ENCODE measurements around the gene MLLT10. TPM values are rescaled to one million over a fixed set of nuclear protein-coding genes. Genes with fewer than 3 reads are reported as not detected.
A peak's percentile ranks its signal among the peaks of the same experiment; 100 is the strongest.

MLLT10 gene
- polyA plus RNA-seq, 4 donors = 8.9 to 34.3 (median 13.4) TPM

- peak overlapping the region; percentile 41 to 69 (median 50) for H3K4me3 ChIP-seq (ENCODE audit: low read depth in 1 of 3, low read length in 3 of 3)
- H3K27me3 ChIP-seq (ENCODE audit: control insufficient read depth in 3 of 3, insufficient read depth in 3 of 3, low read length in 3 of 3) = peaks cover 0 to 16% (median 3%) of the 10 kb centered on the region in 3 donors
- peak overlapping the region in 2 of 3 donors; percentile 11 to 80 for H3K27ac ChIP-seq (ENCODE audit: low read depth in 1 of 3, low read length in 2 of 3)
- FAIRE-seq (no peak), DNase-seq (peak in 1 of 2 donors; percentile 74)
- 1% methylated on average over 66 to 73 of the region's 73 CpGs for WGBS, 3 donors
- no peaks in the 10 kb centered on the region for H3K36me3 ChIP-seq (ENCODE audit: control insufficient read depth in 3 of 3, insufficient read depth in 2 of 3, low read depth in 1 of 3, low read length in 3 of 3)
- H3K4me1 ChIP-seq (ENCODE audit: control insufficient read depth in 3 of 3, insufficient read depth in 2 of 3, low read depth in 1 of 3, low read length in 2 of 3) = peaks cover 0 to 24% (median 0%) of the 10 kb centered on the region in 3 donors
- no peaks in the 10 kb centered on the region for H3K9me3 ChIP-seq (ENCODE audit: control insufficient read depth in 2 of 2, insufficient read depth in 1 of 2, low read depth in 1 of 2, low read length in 1 of 2)
Observed at GRCh38 chr10:21517134-21518031, 16.6 kb upstream of the MLLT10 start.

- Histone ChIP-seq H3K27ac (ENCODE audit: low read depth in 1 of 3, low read length in 2 of 3) (peak overlapping the region in 2 of 3 donors; percentile 11 to 80), H3K27me3 (ENCODE audit: control insufficient read depth in 3 of 3, insufficient read depth in 3 of 3, low read length in 3 of 3) (peaks cover 0 to 16% (median 3%) of the 10 kb centered on the region in 3 donors), H3K36me3 (ENCODE audit: control insufficient read depth in 3 of 3, insufficient read depth in 2 of 3, low read depth in 1 of 3, low read length in 3 of 3) (no peaks in the 10 kb centered on the region), H3K4me1 (ENCODE audit: control insufficient read depth in 3 of 3, insufficient read depth in 2 of 3, low read depth in 1 of 3, low read length in 2 of 3) (peaks cover 0 to 23% (median 0%) of the 10 kb centered on the region in 3 donors), H3K9me3 (ENCODE audit: control insufficient read depth in 2 of 2, insufficient read depth in 1 of 2, low read depth in 1 of 2, low read length in 1 of 2) (no peaks in the 10 kb centered on the region), H3K4me3 (ENCODE audit: low read depth in 1 of 3, low read length in 3 of 3) (peak overlapping the region in 1 of 3 donors; percentile 50)
- peak in 1 of 2 donors; percentile 61 for DNase-seq
- no peak for FAIRE-seq
- WGBS, 3 donors = 8 to 9% (median 9%) methylated on average over 13 of the region's 13 CpGs
Observed at GRCh38 chr10:21518149-21518640, 15.8 kb upstream of the MLLT10 start.

GRCh38 chr10:21518641-21519396 lies 15.2 kb upstream of the MLLT10 start:
- Histone ChIP-seq H3K4me3 (ENCODE audit: low read depth in 1 of 3, low read length in 3 of 3) (peak overlapping the region in 1 of 3 donors; percentile 50), H3K27ac (ENCODE audit: low read depth in 1 of 3, low read length in 2 of 3) (peak overlapping the region in 2 of 3 donors; percentile 67 to 80), H3K36me3 (ENCODE audit: control insufficient read depth in 3 of 3, insufficient read depth in 2 of 3, low read depth in 1 of 3, low read length in 3 of 3) (no peaks in the 10 kb centered on the region), H3K9me3 (ENCODE audit: control insufficient read depth in 2 of 2, insufficient read depth in 1 of 2, low read depth in 1 of 2, low read length in 1 of 2) (no peaks in the 10 kb centered on the region), H3K27me3 (ENCODE audit: control insufficient read depth in 3 of 3, insufficient read depth in 3 of 3, low read length in 3 of 3) (peaks cover 0 to 16% (median 3%) of the 10 kb centered on the region in 3 donors), H3K4me1 (ENCODE audit: control insufficient read depth in 3 of 3, insufficient read depth in 2 of 3, low read depth in 1 of 3, low read length in 2 of 3) (peaks cover 0 to 29% (median 0%) of the 10 kb centered on the region in 3 donors)
- WGBS, 3 donors = 7 to 10% (median 10%) methylated on average over 16 of the region's 16 CpGs
- FAIRE-seq = no peak
- peak in 1 of 2 donors; percentile 74 for DNase-seq

- Histone ChIP-seq H3K4me1 (ENCODE audit: control insufficient read depth in 3 of 3, insufficient read depth in 2 of 3, low read depth in 1 of 3, low read length in 2 of 3) (peaks cover 0 to 30% (median 0%) of the 10 kb centered on the region in 3 donors), H3K27me3 (ENCODE audit: control insufficient read depth in 3 of 3, insufficient read depth in 3 of 3, low read length in 3 of 3) (peaks cover 0 to 16% (median 3%) of the 10 kb centered on the region in 3 donors), H3K27ac (ENCODE audit: low read depth in 1 of 3, low read length in 2 of 3) (peak overlapping the region in 2 of 3 donors; percentile 67 to 80), H3K36me3 (ENCODE audit: control insufficient read depth in 3 of 3, insufficient read depth in 2 of 3, low read depth in 1 of 3, low read length in 3 of 3) (no peaks in the 10 kb centered on the region), H3K4me3 (ENCODE audit: low read depth in 1 of 3, low read length in 3 of 3) (peak overlapping the region in 1 of 3 donors; percentile 50), H3K9me3 (ENCODE audit: control insufficient read depth in 2 of 2, insufficient read depth in 1 of 2, low read depth in 1 of 2, low read length in 1 of 2) (no peaks in the 10 kb centered on the region)
- WGBS, 3 donors = 26 to 45% (median 30%) methylated on average over 11 of the region's 11 CpGs
- DNase-seq (no peak), FAIRE-seq (no peak)
Observed at GRCh38 chr10:21519397-21519933, 14.6 kb upstream of the MLLT10 start.

GRCh38 chr10:21519941-21520436 lies 14.0 kb upstream of the MLLT10 start:
- Histone ChIP-seq H3K9me3 (ENCODE audit: control insufficient read depth in 2 of 2, insufficient read depth in 1 of 2, low read depth in 1 of 2, low read length in 1 of 2) (no peaks in the 10 kb centered on the region), H3K4me1 (ENCODE audit: control insufficient read depth in 3 of 3, insufficient read depth in 2 of 3, low read depth in 1 of 3, low read length in 2 of 3) (peaks cover 0 to 28% (median 0%) of the 10 kb centered on the region in 3 donors), H3K27ac (ENCODE audit: low read depth in 1 of 3, low read length in 2 of 3) (peak overlapping the region in 2 of 3 donors; percentile 67 to 80), H3K27me3 (ENCODE audit: control insufficient read depth in 3 of 3, insufficient read depth in 3 of 3, low read length in 3 of 3) (peaks cover 0 to 15% (median 3%) of the 10 kb centered on the region in 3 donors), H3K4me3 (ENCODE audit: low read depth in 1 of 3, low read length in 3 of 3) (peak overlapping the region in 2 of 3 donors; percentile 9 to 50), H3K36me3 (ENCODE audit: control insufficient read depth in 3 of 3, insufficient read depth in 2 of 3, low read depth in 1 of 3, low read length in 3 of 3) (no peaks in the 10 kb centered on the region)
- FAIRE-seq = no peak
- DNase-seq = peak; percentile 20 to 71
- 9 to 13% (median 11%) methylated on average over 12 of the region's 12 CpGs for WGBS, 3 donors

- H3K27ac ChIP-seq (ENCODE audit: low read depth in 1 of 3, low read length in 2 of 3) = peak overlapping the region in 1 of 3 donors; percentile 80
- no peaks in the 10 kb centered on the region for H3K9me3 ChIP-seq (ENCODE audit: control insufficient read depth in 2 of 2, insufficient read depth in 1 of 2, low read depth in 1 of 2, low read length in 1 of 2)
- FAIRE-seq (no peak), DNase-seq (no peak)
- H3K27me3 ChIP-seq (ENCODE audit: control insufficient read depth in 3 of 3, insufficient read depth in 3 of 3, low read length in 3 of 3) = peaks cover 0 to 12% (median 3%) of the 10 kb centered on the region in 3 donors
- no peaks in the 10 kb centered on the region for H3K36me3 ChIP-seq (ENCODE audit: control insufficient read depth in 3 of 3, insufficient read depth in 2 of 3, low read depth in 1 of 3, low read length in 3 of 3)
- H3K4me3 ChIP-seq (ENCODE audit: low read depth in 1 of 3, low read length in 3 of 3) = no peak overlapping the region
- H3K4me1 ChIP-seq (ENCODE audit: control insufficient read depth in 3 of 3, insufficient read depth in 2 of 3, low read depth in 1 of 3, low read length in 2 of 3) = peaks cover 0 to 23% (median 0%) of the 10 kb centered on the region in 3 donors
Observed at GRCh38 chr10:21520509-21520908, 13.5 kb upstream of the MLLT10 start.

- no peak for FAIRE-seq
- no peak overlapping the region for H3K4me3 ChIP-seq (ENCODE audit: low read depth in 1 of 3, low read length in 3 of 3)
- no peak for DNase-seq
- peaks cover 0 to 9% (median 3%) of the 10 kb centered on the region in 3 donors for H3K27me3 ChIP-seq (ENCODE audit: control insufficient read depth in 3 of 3, insufficient read depth in 3 of 3, low read length in 3 of 3)
- WGBS, 3 donors = 61 to 74% (median 73%) methylated on average over 8 of the region's 8 CpGs
- H3K4me1 ChIP-seq (ENCODE audit: control insufficient read depth in 3 of 3, insufficient read depth in 2 of 3, low read depth in 1 of 3, low read length in 2 of 3) = peaks cover 0 to 23% (median 0%) of the 10 kb centered on the region in 3 donors
- H3K36me3 ChIP-seq (ENCODE audit: control insufficient read depth in 3 of 3, insufficient read depth in 2 of 3, low read depth in 1 of 3, low read length in 3 of 3) = no peaks in the 10 kb centered on the region
- peak overlapping the region in 1 of 3 donors; percentile 80 for H3K27ac ChIP-seq (ENCODE audit: low read depth in 1 of 3, low read length in 2 of 3)
- no peaks in the 10 kb centered on the region for H3K9me3 ChIP-seq (ENCODE audit: control insufficient read depth in 2 of 2, insufficient read depth in 1 of 2, low read depth in 1 of 2, low read length in 1 of 2)
Observed at GRCh38 chr10:21520949-21521348, 13.1 kb upstream of the MLLT10 start.

All from small intestine (tissue), 7 donors.